Panc1 (cell line): ENCODE data around the gene SDK1. TPM values are rescaled to one million over a fixed set of nuclear protein-coding genes. Genes with fewer than 3 reads are reported as not detected.

ENCODE experiments used
- ATAC-seq: fragments of 200-7000 bp; cut with Tn5 transposase; 2 replicates; pipeline ENCODE4 v1.9.1; 2020; ENCODE audit warnings: mild to moderate bottlenecking, moderate library complexity
- BruUV-seq: library from RNA; stranded (reverse); fragments of 400-500 nt; replicated peaks from 2 replicates; lab custom pipeline; 2021; lab: Mats Ljungman, UMichigan
- CTCF ChIA-PET: fragments of 300-600 bp; sonication (Branson Sonifier 250); formaldehyde crosslinking; loops from one replicate; lab custom pipeline; 2022; ENCODE audit warnings: antibody characterized with exemption; lab: Charles Lee
- POLR2A ChIA-PET: fragments of 300-600 bp; sonication (Branson Sonifier 250); formaldehyde crosslinking; loops from one replicate; lab custom pipeline; 2022; ENCODE audit warnings: antibody characterized with exemption; lab: Charles Lee
- DNase-seq: peaks from one replicate; pipeline ENCODE4 v3.0.0-alpha.2; 2010; ENCODE audit warnings: low read depth, low spot score
- H3K27ac ChIP-seq: 2 replicates; pipeline ENCODE4 v1.5.1; 2011; ENCODE audit warnings: mild to moderate bottlenecking, low read length, inconsistent platforms
- H3K27me3 ChIP-seq: fragments of 200-500 bp; sonication (Bioruptor generic); 2 replicates; pipeline ENCODE4 v1.6.0; 2014; ENCODE audit warnings: low read length, inconsistent platforms; ENCODE audit not compliant: control insufficient read depth, insufficient read depth
- H3K36me3 ChIP-seq: fragments of 200-500 bp; sonication (Bioruptor generic); 2 replicates; pipeline ENCODE4 v1.5.1; 2014; ENCODE audit warnings: inconsistent platforms, mild to moderate bottlenecking, low read length, moderate library complexity; ENCODE audit not compliant: control insufficient read depth, insufficient read depth
- H3K4me1 ChIP-seq: 2 replicates; pipeline ENCODE4 v1.5.1; 2011; ENCODE audit warnings: inconsistent platforms, mild to moderate bottlenecking, low read length, moderate library complexity; ENCODE audit not compliant: control insufficient read depth, insufficient read depth
- H3K4me3 ChIP-seq, 2 experiments: 2 replicates each; pipeline ENCODE4 v1.5.1; 2011 to 2012; ENCODE audit warnings: low read depth in 2 of 2, low read length in 2 of 2, mild to moderate bottlenecking in 2 of 2, inconsistent platforms in 1 of 2, moderate library complexity in 1 of 2
- H3K9me3 ChIP-seq: fragments of 200-500 bp; sonication (Bioruptor generic); 2 replicates; pipeline ENCODE4 v1.5.1; 2014; ENCODE audit warnings: low read depth, mild to moderate bottlenecking, inconsistent platforms, low read length, moderate library complexity; ENCODE audit not compliant: control insufficient read depth, insufficient read depth
- POLR2AphosphoS5 ChIP-seq: IDR thresholded peaks from 2 replicates; pipeline ENCODE4 v1.6.1; 2012; ENCODE audit warnings: mild to moderate bottlenecking, low read depth, low read length, moderate library complexity
- SIN3A ChIP-seq: IDR thresholded peaks from 2 replicates; pipeline ENCODE4 v1.6.1; 2012; ENCODE audit warnings: low read depth, mild to moderate bottlenecking, low read length, moderate library complexity, borderline replicate concordance; ENCODE audit not compliant: insufficient read depth
- TCF7L2 ChIP-seq: IDR thresholded peaks from 2 replicates; pipeline ENCODE4 v1.6.1; 2011; ENCODE audit warnings: mild to moderate bottlenecking, low read depth, low read length, inconsistent platforms
- in situ Hi-C: cut with HindIII; loops from 2 replicates; pipeline ENCODE4 v1.10.0; 2016; ENCODE audit warnings: low sequenced_read_pairs, low pct_unique_long_range_greater_than_20kb
- intact Hi-C: fragments of 100-400 bp; cut with micrococcal nuclease; formaldehyde crosslinking; loops from one replicate; pipeline ENCODE4 v1.10.0; 2022; ENCODE audit not compliant: unreplicated experiment
- total RNA-seq: library from RNA; stranded (reverse); gene quantifications from one replicate; pipeline ENCODE4 v1.2.1, GENCODE V29; 2021; ENCODE audit not compliant: unreplicated experiment
- TF ChIP-seq, protein P1 (sequence below), 2 experiments: IDR thresholded peaks; 2 replicates each; pipeline ENCODE4 v1.6.1; 2011 to 2012; ENCODE audit warnings: low read depth in 2 of 2, control low read depth in 1 of 2, low read length in 1 of 2, mild to moderate bottlenecking in 1 of 2, moderate library complexity in 1 of 2; ENCODE audit not compliant: insufficient read depth in 1 of 2
- TF ChIP-seq, protein P2 (sequence below): fragments of 450-650 bp; IDR thresholded peaks from 2 replicates; pipeline ENCODE4 v1.5.1; 2017; ENCODE audit warnings: mild to moderate bottlenecking

SDK1 gene
- total RNA-seq, 1 experiment from 2014 or later, result 47.4 TPM

DNA sequence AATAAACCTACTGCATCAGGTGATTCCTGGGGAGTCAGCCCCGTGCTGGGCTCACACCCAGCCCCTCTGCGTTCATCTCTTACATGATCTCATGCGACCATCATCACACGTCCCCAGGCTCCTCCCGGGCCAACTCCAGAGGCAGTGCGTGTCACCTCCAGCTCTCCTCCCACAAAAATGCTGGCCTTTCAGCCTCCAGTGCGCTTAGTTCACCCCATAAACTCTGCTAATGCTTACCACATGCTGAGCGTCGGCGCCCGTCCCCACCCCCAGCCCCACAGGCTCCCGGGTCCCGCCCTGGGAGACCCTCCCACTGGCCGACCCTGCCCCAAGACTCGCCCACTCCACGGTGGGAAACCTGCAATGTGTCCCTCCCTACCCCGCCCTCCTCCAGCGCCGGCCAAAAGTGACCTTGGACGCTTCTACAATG lies 816 bp upstream of the SDK1 start:
- peak overlapping the region; percentile 59 to 73 for H3K4me3 ChIP-seq
- peaks cover 34% of the 10 kb centered on the region for H3K4me1 ChIP-seq
- no TSS peak for BruUV-seq
- no peak for DNase-seq
- intact Hi-C loops (loop anchor here (10.0 kb wide), 2 partner anchors 135 to 595 kb away; no protein-coding TSS in a partner anchor), in situ Hi-C loops (no loop called here)
- POLR2A ChIA-PET, result no interaction called here
- no peaks in the 10 kb centered on the region for H3K36me3 ChIP-seq
- TF ChIP-seq TCF7L2 (no peak), SIN3A (no peak), POLR2AphosphoS5 (no peak)
- TF ChIP-seq, protein P1, sequence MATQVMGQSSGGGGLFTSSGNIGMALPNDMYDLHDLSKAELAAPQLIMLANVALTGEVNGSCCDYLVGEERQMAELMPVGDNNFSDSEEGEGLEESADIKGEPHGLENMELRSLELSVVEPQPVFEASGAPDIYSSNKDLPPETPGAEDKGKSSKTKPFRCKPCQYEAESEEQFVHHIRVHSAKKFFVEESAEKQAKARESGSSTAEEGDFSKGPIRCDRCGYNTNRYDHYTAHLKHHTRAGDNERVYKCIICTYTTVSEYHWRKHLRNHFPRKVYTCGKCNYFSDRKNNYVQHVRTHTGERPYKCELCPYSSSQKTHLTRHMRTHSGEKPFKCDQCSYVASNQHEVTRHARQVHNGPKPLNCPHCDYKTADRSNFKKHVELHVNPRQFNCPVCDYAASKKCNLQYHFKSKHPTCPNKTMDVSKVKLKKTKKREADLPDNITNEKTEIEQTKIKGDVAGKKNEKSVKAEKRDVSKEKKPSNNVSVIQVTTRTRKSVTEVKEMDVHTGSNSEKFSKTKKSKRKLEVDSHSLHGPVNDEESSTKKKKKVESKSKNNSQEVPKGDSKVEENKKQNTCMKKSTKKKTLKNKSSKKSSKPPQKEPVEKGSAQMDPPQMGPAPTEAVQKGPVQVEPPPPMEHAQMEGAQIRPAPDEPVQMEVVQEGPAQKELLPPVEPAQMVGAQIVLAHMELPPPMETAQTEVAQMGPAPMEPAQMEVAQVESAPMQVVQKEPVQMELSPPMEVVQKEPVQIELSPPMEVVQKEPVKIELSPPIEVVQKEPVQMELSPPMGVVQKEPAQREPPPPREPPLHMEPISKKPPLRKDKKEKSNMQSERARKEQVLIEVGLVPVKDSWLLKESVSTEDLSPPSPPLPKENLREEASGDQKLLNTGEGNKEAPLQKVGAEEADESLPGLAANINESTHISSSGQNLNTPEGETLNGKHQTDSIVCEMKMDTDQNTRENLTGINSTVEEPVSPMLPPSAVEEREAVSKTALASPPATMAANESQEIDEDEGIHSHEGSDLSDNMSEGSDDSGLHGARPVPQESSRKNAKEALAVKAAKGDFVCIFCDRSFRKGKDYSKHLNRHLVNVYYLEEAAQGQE (IDR thresholded peaks at IDR 0.05; ENCODE audit: insufficient read depth in 1 of 2, low read depth in 2 of 2, low read length in 1 of 2), result no peak
- TF ChIP-seq, protein P2, sequence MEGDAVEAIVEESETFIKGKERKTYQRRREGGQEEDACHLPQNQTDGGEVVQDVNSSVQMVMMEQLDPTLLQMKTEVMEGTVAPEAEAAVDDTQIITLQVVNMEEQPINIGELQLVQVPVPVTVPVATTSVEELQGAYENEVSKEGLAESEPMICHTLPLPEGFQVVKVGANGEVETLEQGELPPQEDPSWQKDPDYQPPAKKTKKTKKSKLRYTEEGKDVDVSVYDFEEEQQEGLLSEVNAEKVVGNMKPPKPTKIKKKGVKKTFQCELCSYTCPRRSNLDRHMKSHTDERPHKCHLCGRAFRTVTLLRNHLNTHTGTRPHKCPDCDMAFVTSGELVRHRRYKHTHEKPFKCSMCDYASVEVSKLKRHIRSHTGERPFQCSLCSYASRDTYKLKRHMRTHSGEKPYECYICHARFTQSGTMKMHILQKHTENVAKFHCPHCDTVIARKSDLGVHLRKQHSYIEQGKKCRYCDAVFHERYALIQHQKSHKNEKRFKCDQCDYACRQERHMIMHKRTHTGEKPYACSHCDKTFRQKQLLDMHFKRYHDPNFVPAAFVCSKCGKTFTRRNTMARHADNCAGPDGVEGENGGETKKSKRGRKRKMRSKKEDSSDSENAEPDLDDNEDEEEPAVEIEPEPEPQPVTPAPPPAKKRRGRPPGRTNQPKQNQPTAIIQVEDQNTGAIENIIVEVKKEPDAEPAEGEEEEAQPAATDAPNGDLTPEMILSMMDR, result no peak
- H3K9me3 ChIP-seq, result no peaks in the 10 kb centered on the region
- no peaks in the 10 kb centered on the region for H3K27me3 ChIP-seq
- H3K27ac ChIP-seq, result peak overlapping the region; percentile 70
- CTCF ChIA-PET, result interaction anchor here (0.6 to 1.0 kb wide), 4 partner anchors 8 to 784 kb away, joined by 3 to 7 read pairs (median 3); no protein-coding TSS in a partner anchor
- ATAC-seq, result peak; percentile 63

DNA sequence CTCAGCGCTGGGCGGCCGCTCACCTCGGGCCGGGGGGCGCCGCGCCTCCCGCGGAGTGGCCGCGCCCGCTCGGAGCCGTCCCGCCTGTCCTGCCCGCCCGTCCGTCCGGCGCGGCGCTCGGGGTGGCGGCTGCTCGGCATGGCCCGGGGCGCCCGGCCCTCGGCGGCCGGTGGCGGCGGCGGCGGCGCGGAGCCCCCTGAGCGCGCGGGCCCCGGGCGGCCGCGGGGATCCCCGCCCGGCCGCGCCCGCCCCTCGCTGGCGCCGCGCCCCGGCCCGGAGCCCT lies 338 bp downstream of the SDK1 start:
- Histone ChIP-seq H3K27me3 (no peaks in the 10 kb centered on the region), H3K36me3 (no peaks in the 10 kb centered on the region), H3K9me3 (no peaks in the 10 kb centered on the region), H3K4me1 (peaks cover 46% of the 10 kb centered on the region), H3K4me3 (peak overlapping the region; percentile 17 to 65; a peak in 3 of 4 replicates), H3K27ac (no peak overlapping the region)
- DNase-seq (no peak), ATAC-seq (peak; percentile 26; the same call in 1 of the 2 replicates)
- ChIA-PET CTCF (interaction anchor here (0.6 kb wide), 2 partner anchors 81 to 85 kb away, joined by 3 read pairs; no protein-coding TSS in a partner anchor), POLR2A (interaction anchor here (0.9 kb wide), 1 partner anchor 291 kb away, joined by 3 read pairs; no protein-coding TSS in a partner anchor)
- intact Hi-C loops (loop anchor here (10.0 kb wide), 2 partner anchors 133 to 593 kb away; no protein-coding TSS in a partner anchor), in situ Hi-C loops (no loop called here)
- TF ChIP-seq POLR2AphosphoS5, result no peak
- TF ChIP-seq, protein P1 (IDR thresholded peaks at IDR 0.05; ENCODE audit: insufficient read depth in 1 of 2, low read depth in 2 of 2, low read length in 1 of 2), result no peak
- no peak for TF ChIP-seq SIN3A
- TF ChIP-seq, protein P2, result no peak
- TF ChIP-seq TCF7L2, result no peak
- no TSS peak for BruUV-seq
